CMK (cell line): ENCODE measurements around the gene SCG5.
"Not testable (repeated sequence)": the region's sequence is repeated elsewhere in the genome, so short reads cannot be mapped to it uniquely, and the experiment has no call there.

Source experiments
- DNase-seq: peaks from one replicate; pipeline ENCODE4 v3.0.0-alpha.2; 2010; ENCODE audit warnings: low read depth

SCG5 gene

GRCh38 chr15:32641517-32642059 is at the start of gene SCG5:
Gene SCG5 (plus strand): TSS chr15:32641710. CDS start chr15:32643593, 1,883 bp downstream.
- no peak for DNase-seq

- not testable (repeated sequence) for DNase-seq
Observed at GRCh38 chr15:32593151-32593550, 48.4 kb upstream of the SCG5 start, which contains the start of gene GOLGA8N. Gene GOLGA8N (plus strand): TSS chr15:32593456.

GRCh38 chr15:32609518-32609917 is 32.0 kb upstream of the SCG5 start:
- DNase-seq, result not testable (repeated sequence)

- DNase-seq, result not testable (repeated sequence)
Observed at GRCh38 chr15:32610719-32611118, 30.8 kb upstream of the SCG5 start.

- DNase-seq, result not testable (repeated sequence)
Observed at GRCh38 chr15:32614712-32615050, 26.8 kb upstream of the SCG5 start.

- DNase-seq, result peak; percentile 72
Observed at GRCh38 chr15:32615051-32615870, 26.2 kb upstream of the SCG5 start, which contains the start of gene ARHGAP11A. Gene ARHGAP11A (plus strand): TSS chr15:32615504. CDS start chr15:32616212, 708 bp downstream.

GRCh38 chr15:32615871-32616426 is 25.6 kb upstream of the SCG5 start:
- not testable (repeated sequence) for DNase-seq

- DNase-seq, result no peak
Observed at GRCh38 chr15:32636410-32636809, 5.1 kb upstream of the SCG5 start.

GRCh38 chr15:32636908-32637567 is 4.5 kb upstream of the SCG5 start:
- DNase-seq, result no peak

- no peak for DNase-seq
Observed at GRCh38 chr15:32637704-32638103, 3.8 kb upstream of the SCG5 start.

- no peak for DNase-seq
Observed at GRCh38 chr15:32642667-32643435, 1.3 kb downstream of the SCG5 start.

- DNase-seq, result no peak
Observed at GRCh38 chr15:32643907-32644445, 2.5 kb downstream of the SCG5 start.

- DNase-seq, result no peak
Observed at GRCh38 chr15:32646291-32646690, 4.8 kb downstream of the SCG5 start.

GRCh38 chr15:32649342-32649741 is 7.8 kb downstream of the SCG5 start:
- no peak for DNase-seq

- peak; percentile 30 for DNase-seq
Observed at GRCh38 chr15:32651229-32651837, 9.8 kb downstream of the SCG5 start.

- DNase-seq, result no peak
Observed at GRCh38 chr15:32652178-32652577, 10.7 kb downstream of the SCG5 start.

GRCh38 chr15:32656091-32656490 is 14.6 kb downstream of the SCG5 start:
- no peak for DNase-seq

- no peak for DNase-seq
Observed at GRCh38 chr15:32656496-32656895, 15.0 kb downstream of the SCG5 start.

- no peak for DNase-seq
Observed at GRCh38 chr15:32657198-32657883, 15.8 kb downstream of the SCG5 start.

- DNase-seq, result no peak
Observed at GRCh38 chr15:32657941-32658340, 16.4 kb downstream of the SCG5 start.
